ENCODE data around the gene OSBPL2. TPM values are rescaled to one million over a fixed set of nuclear protein-coding genes. Genes with fewer than 3 reads are reported as not detected.
A peak's percentile ranks its signal among the peaks of the same experiment; 100 is the strongest.

The OSBPL2 gene
- total and polyA plus RNA-seq, 9 of the 15 experiments (the other 6 are each of a cell fraction or from before 2014, with no cell fraction given) = 2.5 to 25.6 (median 14.1) TPM

DNA sequence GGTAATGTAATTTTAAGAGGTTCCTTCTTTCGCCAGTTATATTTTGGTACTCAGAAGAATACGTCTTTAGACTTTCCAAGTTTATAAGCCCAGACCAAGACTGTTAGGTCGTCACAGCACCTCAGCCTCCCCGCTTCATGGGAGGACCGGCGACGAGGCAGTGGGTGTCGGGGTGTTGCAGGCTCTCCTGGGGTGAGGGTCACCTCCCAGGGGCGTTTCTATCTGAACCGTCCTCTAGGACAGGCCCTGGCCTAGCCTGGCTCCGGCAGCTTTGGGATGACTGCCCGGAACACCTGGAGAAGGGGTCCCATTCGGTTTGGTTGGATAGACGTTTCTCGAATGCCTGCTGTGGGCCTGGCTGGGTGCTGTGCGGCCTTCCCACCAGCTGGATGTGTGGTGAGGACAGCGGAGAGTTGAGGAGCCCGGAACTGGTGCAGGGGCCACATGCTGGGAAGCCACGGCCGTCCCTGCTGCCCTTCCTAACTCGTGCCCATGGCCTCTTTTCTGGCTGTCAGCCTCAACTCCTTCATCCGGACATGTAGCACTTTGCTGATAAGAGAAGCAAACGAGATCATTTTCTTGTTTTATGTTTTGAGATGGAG is 1.1 kb downstream of the OSBPL2 start (continued):
- TF ChIP-seq, protein P1, sequence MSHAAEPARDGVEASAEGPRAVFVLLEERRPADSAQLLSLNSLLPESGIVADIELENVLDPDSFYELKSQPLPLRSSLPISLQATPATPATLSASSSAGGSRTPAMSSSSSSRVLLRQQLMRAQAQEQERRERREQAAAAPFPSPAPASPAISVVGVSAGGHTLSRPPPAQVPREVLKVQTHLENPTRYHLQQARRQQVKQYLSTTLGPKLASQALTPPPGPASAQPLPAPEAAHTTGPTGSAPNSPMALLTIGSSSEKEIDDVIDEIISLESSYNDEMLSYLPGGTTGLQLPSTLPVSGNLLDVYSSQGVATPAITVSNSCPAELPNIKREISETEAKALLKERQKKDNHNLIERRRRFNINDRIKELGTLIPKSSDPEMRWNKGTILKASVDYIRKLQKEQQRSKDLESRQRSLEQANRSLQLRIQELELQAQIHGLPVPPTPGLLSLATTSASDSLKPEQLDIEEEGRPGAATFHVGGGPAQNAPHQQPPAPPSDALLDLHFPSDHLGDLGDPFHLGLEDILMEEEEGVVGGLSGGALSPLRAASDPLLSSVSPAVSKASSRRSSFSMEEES (CRISPR knock-in tag; IDR thresholded peaks at IDR 0.05) = no peak
- TF ChIP-seq FOXK1 (CRISPR knock-in tag; IDR thresholded peaks at IDR 0.05; ENCODE audit: borderline replicate concordance) = 0 out of 2 replicates have a peak, but pooled peaks have one; percentile 30

DNA sequence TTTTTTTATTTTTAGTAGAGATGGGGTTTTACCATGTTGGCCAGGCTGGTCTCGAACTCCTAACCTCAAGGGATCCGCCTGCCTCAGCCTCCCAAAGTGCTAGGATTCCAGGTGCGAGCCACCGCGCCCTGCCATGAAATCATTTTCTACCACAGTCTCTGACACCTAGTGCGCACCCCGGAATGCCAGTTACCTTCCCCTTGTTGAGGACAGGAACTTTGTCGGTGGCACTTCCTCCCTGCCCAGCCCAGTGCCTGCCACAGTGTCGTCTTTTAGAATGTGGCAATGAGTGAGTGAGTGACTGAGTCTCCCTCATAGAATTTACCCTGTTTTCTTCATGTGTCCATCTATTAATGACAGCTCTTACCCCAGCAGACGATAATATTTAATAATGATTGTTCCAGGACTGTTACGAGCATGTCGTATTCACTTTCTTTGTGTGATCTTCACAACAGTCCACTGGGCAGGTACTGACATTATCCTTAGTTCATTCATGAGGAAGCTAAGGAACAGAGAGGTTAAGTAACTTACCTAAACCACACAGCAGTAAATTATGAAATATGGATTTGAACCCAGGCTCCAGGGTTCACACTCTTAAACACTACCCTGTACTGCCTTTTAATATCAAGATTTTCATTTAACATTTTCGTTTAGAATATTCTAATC is 1.8 kb downstream of the OSBPL2 start:
- no TSS peak for BruUV-seq (replicated peaks)
- H3K4me2 ChIP-seq (ENCODE audit: insufficient read depth, low read length) = 0 out of 2 replicates have a peak overlapping the region, but pooled peaks have one; percentile 84
- no peak overlapping the region for H3K9ac ChIP-seq (ENCODE audit: insufficient read depth in 1 of 2, low read depth in 2 of 2, low read length in 2 of 2)
- in situ Hi-C loops (cut with MboI) (no loop called here), intact Hi-C loops (cut with micrococcal nuclease) (no loop called here)
- H3K27ac ChIP-seq (ENCODE audit: extremely low read depth, low read depth, low read length) = no peak overlapping the region
- ATAC-seq (no peak), FAIRE-seq (peak; percentile 42), DNase-seq (ENCODE audit: extremely low read depth in 1 of 4, low spot score in 3 of 4) (no peak)
- H3K9me1 ChIP-seq (ENCODE audit: control insufficient read depth, insufficient read depth, low read length) = peaks cover 11% of the 10 kb centered on the region
- peaks cover 43% of the 10 kb centered on the region for H4K20me1 ChIP-seq (replicated peaks; ENCODE audit: control insufficient read depth, insufficient read depth, low read length)
- CTCF ChIA-PET (ENCODE audit: low intra/inter-chr PET ratio) = no interaction called here
- H3K36me3 ChIP-seq (ENCODE audit: control insufficient read depth, insufficient read depth, low read length) = peaks cover 18% of the 10 kb centered on the region; the same call in 2 of the 3 replicates
- POLR2A ChIA-PET = interaction anchor here (0.7 kb wide), 1 partner anchor 70 kb away, joined by 3 read pairs; no protein-coding TSS in a partner anchor
- no peaks in the 10 kb centered on the region for H3K9me3 ChIP-seq (replicated peaks; ENCODE audit: control insufficient read depth, insufficient read depth, low read depth, low read length)
- peaks cover 41% of the 10 kb centered on the region for H3K79me2 ChIP-seq (ENCODE audit: control insufficient read depth, insufficient read depth, low read length)
- H2AFZ ChIP-seq (ENCODE audit: low read depth, low read length) = no peak overlapping the region
- no peak overlapping the region for H3K4me3 ChIP-seq
- H3K4me1 ChIP-seq (replicated peaks in 1 of 2; ENCODE audit: control insufficient read depth in 2 of 2, insufficient read depth in 2 of 2, low read length in 2 of 2) = peaks cover 10 to 58% of the 10 kb centered on the region in 2 experiments; a peak in 4 of 5 replicates
- H3K27me3 ChIP-seq (ENCODE audit: control insufficient read depth in 2 of 2, insufficient read depth in 2 of 2, low read length in 2 of 2) = no peaks in the 10 kb centered on the region
- 85% methylated on average over 13 of the region's 13 CpGs for WGBS (ENCODE audit: insufficient coverage, low coverage, missing lambda C conversion rate)
- TF ChIP-seq NR4A1 (CRISPR knock-in tag; IDR thresholded peaks at IDR 0.05) = no peak
- no peak for TF ChIP-seq NR4A1 (tag; IDR thresholded peaks at IDR 0.05)
- no peak for TF ChIP-seq ZNF584 (CRISPR knock-in tag; IDR thresholded peaks at IDR 0.05; ENCODE audit: low read depth)
- peak; percentile 85 for TF ChIP-seq BCOR (IDR thresholded peaks at IDR 0.05)
- no peak for TF ChIP-seq ZBTB7A (IDR thresholded peaks at IDR 0.05; ENCODE audit: borderline replicate concordance, control insufficient read depth, low read depth, low read length)
- TF ChIP-seq ESRRB (CRISPR knock-in tag; IDR thresholded peaks at IDR 0.05; ENCODE audit: borderline replicate concordance) = no peak
- no peak for TF ChIP-seq HNRNPH1 (optimal IDR thresholded peaks at IDR 0.05; ENCODE audit: low read depth, low read length)
- no peak for TF ChIP-seq RBM22 (IDR thresholded peaks at IDR 0.05; ENCODE audit: low read depth, low read length, poor library complexity, severe bottlenecking)
- TF ChIP-seq ERF (CRISPR knock-in tag; IDR thresholded peaks at IDR 0.05) = no peak
- TF ChIP-seq ZNF695 (CRISPR knock-in tag; IDR thresholded peaks at IDR 0.05) = no peak
- no peak for TF ChIP-seq SRSF7 (optimal IDR thresholded peaks at IDR 0.05; ENCODE audit: low read depth, low read length)

Data from K562 (cell line).